AG10803 (cell line): ENCODE measurements around the gene TSGA10.
A peak's percentile ranks its signal among the peaks of the same experiment; 100 is the strongest.

Source experiments
- DNase-seq: peaks from one replicate; pipeline ENCODE4 v3.0.0; 2010; ENCODE audit warnings: low read depth
- H3K4me3 ChIP-seq: 2 replicates; pipeline ENCODE4 v1.5.1; 2011; ENCODE audit warnings: mild to moderate bottlenecking, low read length, control low read depth
- CTCF ChIP-seq: conservative IDR thresholded peaks from 2 replicates; pipeline ENCODE4 v1.5.1; 2011; ENCODE audit warnings: mild to moderate bottlenecking, low read length, control low read depth, inconsistent platforms

The TSGA10 gene

GRCh38 chr2:98972582-98973167 lies 182.1 kb downstream of the TSGA10 start:
- no peak for TF ChIP-seq CTCF
- no peak for DNase-seq
- no peak overlapping the region for H3K4me3 ChIP-seq

GRCh38 chr2:98959810-98960507 lies 194.8 kb downstream of the TSGA10 start:
- DNase-seq = peak; percentile 29
- no peak for TF ChIP-seq CTCF
- no peak overlapping the region for H3K4me3 ChIP-seq

GRCh38 chr2:98952966-98953365 lies 201.8 kb downstream of the TSGA10 start:
- DNase-seq = peak; percentile 10
- TF ChIP-seq CTCF = no peak
- H3K4me3 ChIP-seq = no peak overlapping the region

- TF ChIP-seq CTCF = no peak
- DNase-seq = no peak
- H3K4me3 ChIP-seq = no peak overlapping the region
Measured at GRCh38 chr2:98948956-98949739, 205.6 kb downstream of the TSGA10 start.

GRCh38 chr2:98947554-98947953 lies 207.2 kb downstream of the TSGA10 start:
- no peak for DNase-seq
- no peak overlapping the region for H3K4me3 ChIP-seq
- TF ChIP-seq CTCF = no peak
